Activated T-helper 17 cell treated with anti-CD3 and anti-CD28 coated beads, Interleukin-2, amount 50 U/mL, for 72 hours (primary cell): ENCODE data around the gene ERAP2. TPM values are rescaled to one million over a fixed set of nuclear protein-coding genes. Genes with fewer than 3 reads are reported as not detected.
"Not testable (repeated sequence)": the region's sequence is repeated elsewhere in the genome, so short reads cannot be mapped to it uniquely, and the experiment has no call there.

ENCODE experiments used
- ATAC-seq: fragments of 150-1000 bp; cut with Tn5 transposase; replicated peaks from 2 replicates; pipeline ENCODE4 v1.10.0; 2021; ENCODE audit warnings: mild to moderate bottlenecking, moderate library complexity
- H3K27ac Mint-ChIP-seq: one replicate; pipeline ENCODE4 v1.8.0; 2022; ENCODE audit warnings: mixed read lengths
- H3K27me3 Mint-ChIP-seq: one replicate; pipeline ENCODE4 v1.8.0; 2022; ENCODE audit warnings: mixed read lengths
- H3K36me3 Mint-ChIP-seq: one replicate; pipeline ENCODE4 v1.8.0; 2022; ENCODE audit warnings: low read depth, mild to moderate bottlenecking, mixed read lengths
- H3K4me1 Mint-ChIP-seq: one replicate; pipeline ENCODE4 v1.8.0; 2022; ENCODE audit warnings: mixed read lengths
- H3K4me3 Mint-ChIP-seq: one replicate; pipeline ENCODE4 v1.8.0; 2022; ENCODE audit warnings: mild to moderate bottlenecking, mixed read lengths
- H3K9me3 Mint-ChIP-seq: one replicate; pipeline ENCODE4 v1.8.0; 2022; ENCODE audit warnings: mixed read lengths
- total RNA-seq, 2 donors: library from RNA; stranded (reverse); gene quantifications; one replicate each; pipeline ENCODE4 v1.2.3, GENCODE V29; 2022

Gene ERAP2
- total RNA-seq, 2 donors from 2014 or later, result 37.2 to 74.0 TPM

DNA sequence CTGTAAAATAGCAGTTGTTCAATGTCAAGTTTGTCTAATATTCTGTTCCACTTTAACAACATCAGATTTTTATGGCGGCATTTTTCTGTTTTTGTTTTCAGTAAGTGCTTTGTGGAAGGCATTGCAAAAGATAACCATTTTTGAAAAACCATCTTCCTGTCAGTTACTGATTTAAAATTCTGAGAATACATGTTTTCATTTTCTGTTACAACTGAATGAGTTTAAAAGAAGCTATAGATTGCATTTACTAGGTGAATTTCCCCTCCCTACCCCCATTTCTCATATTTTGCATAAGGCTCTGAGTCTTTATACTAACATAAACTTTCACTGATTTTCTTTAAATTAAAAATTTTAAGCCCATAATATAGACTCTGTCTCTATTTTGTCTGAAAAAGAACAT lies 4.6 kb upstream of the ERAP2 start:
- ATAC-seq, result peak; percentile 5
- H3K9me3 Mint-ChIP-seq, result peaks cover 3% of the 10 kb centered on the region
- H3K27me3 Mint-ChIP-seq, result no peaks in the 10 kb centered on the region
- peaks cover 41% of the 10 kb centered on the region for H3K4me1 Mint-ChIP-seq
- H3K36me3 Mint-ChIP-seq, result no peaks in the 10 kb centered on the region
- H3K4me3 Mint-ChIP-seq, result peak overlapping the region; percentile 68
- peak overlapping the region; percentile 74 for H3K27ac Mint-ChIP-seq

- H3K27me3 Mint-ChIP-seq, result no peaks in the 10 kb centered on the region
- peaks cover 3% of the 10 kb centered on the region for H3K9me3 Mint-ChIP-seq
- H3K27ac Mint-ChIP-seq, result peak overlapping the region; percentile 91
- H3K4me1 Mint-ChIP-seq, result peaks cover 41% of the 10 kb centered on the region
- no peaks in the 10 kb centered on the region for H3K36me3 Mint-ChIP-seq
- peak overlapping the region; percentile 87 for H3K4me3 Mint-ChIP-seq
- no peak for ATAC-seq
These were observed 2.9 kb upstream of the ERAP2 start for GRCh38 chr5:96873449-96873848.

DNA sequence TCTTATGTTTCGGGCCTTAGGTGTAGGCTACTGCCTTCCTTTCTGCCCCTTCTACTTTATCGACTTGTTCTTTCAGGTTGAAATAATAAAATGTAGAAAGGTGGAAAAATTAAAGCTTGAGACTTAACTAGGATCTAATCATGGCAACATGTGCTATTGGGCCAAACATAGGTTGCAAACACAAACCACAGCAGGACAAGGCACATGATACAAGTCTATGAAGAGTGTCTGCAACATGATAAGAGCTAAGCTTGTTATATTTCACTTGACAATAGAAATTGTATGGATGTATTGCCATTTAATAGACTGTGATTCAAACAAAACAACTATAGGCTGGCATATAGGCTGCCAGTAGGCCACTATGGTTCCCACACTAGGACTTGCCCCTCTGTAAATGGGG lies 1.7 kb upstream of the ERAP2 start:
- Mint-ChIP-seq H3K9me3 (peaks cover 3% of the 10 kb centered on the region), H3K36me3 (peaks cover 2% of the 10 kb centered on the region), H3K4me3 (peak overlapping the region; percentile 87), H3K27me3 (no peaks in the 10 kb centered on the region), H3K4me1 (peaks cover 42% of the 10 kb centered on the region), H3K27ac (peak overlapping the region; percentile 91)
- ATAC-seq, result no peak

DNA sequence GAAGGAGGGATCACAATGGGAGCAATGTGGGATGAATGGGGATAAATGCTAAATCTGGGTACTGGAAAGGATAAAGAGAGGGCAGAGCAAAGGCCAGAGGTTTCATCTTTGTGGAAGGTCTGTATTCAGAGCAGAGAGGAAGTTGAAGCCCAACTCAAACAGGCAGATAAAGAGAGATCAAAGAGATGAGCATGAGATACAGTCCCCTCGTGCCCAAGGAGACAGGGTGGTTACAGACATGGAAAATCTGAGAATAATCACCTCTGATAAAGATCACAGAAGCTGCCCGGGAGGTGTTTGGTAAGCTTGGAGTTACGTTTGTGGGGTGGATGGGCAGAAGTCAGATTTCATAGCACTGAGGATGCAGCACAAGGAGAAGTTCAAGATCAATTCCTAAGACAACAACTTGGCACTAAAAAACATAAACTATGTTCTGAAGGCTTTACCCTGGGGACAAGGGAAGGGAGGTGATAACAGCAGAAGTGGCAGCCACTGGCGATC lies 459 bp upstream of the ERAP2 start:
- Mint-ChIP-seq H3K27me3 (no peaks in the 10 kb centered on the region), H3K9me3 (peaks cover 3% of the 10 kb centered on the region)
- peak; percentile 37 for ATAC-seq

GRCh38 chr5:96876977-96877469 lies 723 bp downstream of the ERAP2 start:
- ATAC-seq, result peak; percentile 34
- not testable (repeated sequence) for H3K27me3 Mint-ChIP-seq, H3K9me3 Mint-ChIP-seq
- peaks cover 26% of the 10 kb centered on the region for H3K36me3 Mint-ChIP-seq
- H3K4me1 Mint-ChIP-seq, result peaks cover 48% of the 10 kb centered on the region
- peak overlapping the region; percentile 91 for H3K27ac Mint-ChIP-seq
- peak overlapping the region; percentile 87 for H3K4me3 Mint-ChIP-seq

More for the DNA sequence above, 459 bp upstream of the ERAP2 start:
- peak overlapping the region; percentile 87 for H3K4me3 Mint-ChIP-seq
- peaks cover 15% of the 10 kb centered on the region for H3K36me3 Mint-ChIP-seq
- H3K27ac Mint-ChIP-seq, result peak overlapping the region; percentile 91
- peaks cover 42% of the 10 kb centered on the region for H3K4me1 Mint-ChIP-seq

GRCh38 chr5:96879665-96880064 lies 3.4 kb downstream of the ERAP2 start:
- Mint-ChIP-seq H3K36me3 (peaks cover 53% of the 10 kb centered on the region), H3K9me3 (peaks cover 3% of the 10 kb centered on the region), H3K4me1 (peaks cover 60% of the 10 kb centered on the region), H3K4me3 (peak overlapping the region; percentile 76), H3K27ac (peak overlapping the region; percentile 37), H3K27me3 (no peaks in the 10 kb centered on the region)
- no peak for ATAC-seq

GRCh38 chr5:96880444-96881164 lies 4.3 kb downstream of the ERAP2 start:
- H3K9me3 Mint-ChIP-seq, result no peaks in the 10 kb centered on the region
- peak overlapping the region; percentile 76 for H3K4me3 Mint-ChIP-seq
- peak overlapping the region; percentile 37 for H3K27ac Mint-ChIP-seq
- no peaks in the 10 kb centered on the region for H3K27me3 Mint-ChIP-seq
- peak; percentile 8 for ATAC-seq
- peaks cover 62% of the 10 kb centered on the region for H3K36me3 Mint-ChIP-seq
- H3K4me1 Mint-ChIP-seq, result peaks cover 61% of the 10 kb centered on the region

DNA sequence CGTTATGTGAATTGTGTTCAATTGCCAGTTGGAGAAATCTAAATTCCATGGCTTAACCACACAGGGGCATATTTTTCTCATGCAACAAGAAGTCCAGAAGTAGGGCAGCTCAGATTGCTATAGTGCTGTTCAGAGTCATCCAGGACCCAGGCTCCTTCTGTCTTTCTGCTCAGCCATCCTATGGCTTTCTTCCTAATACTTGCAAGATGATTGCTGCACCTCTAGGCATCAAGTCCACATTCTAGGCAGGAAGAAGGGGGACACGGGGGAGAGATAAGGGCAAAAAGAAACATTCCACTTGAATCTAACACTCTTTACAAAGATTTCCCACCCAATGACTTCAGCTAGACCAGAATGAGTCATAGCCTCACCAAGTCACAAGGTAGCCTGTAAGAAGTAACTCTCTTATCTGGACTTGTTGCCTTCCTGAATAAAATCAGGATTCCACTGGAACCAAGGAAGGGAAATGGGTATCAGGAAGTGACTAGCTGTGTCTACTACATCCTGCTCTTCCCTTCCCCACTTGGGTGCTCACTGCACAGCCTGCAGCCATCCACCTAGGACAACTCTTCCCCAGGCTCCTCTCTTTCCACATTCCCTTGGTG lies 5.3 kb downstream of the ERAP2 start:
- peaks cover 72% of the 10 kb centered on the region for H3K36me3 Mint-ChIP-seq
- no peaks in the 10 kb centered on the region for H3K9me3 Mint-ChIP-seq
- peak; percentile 56 for ATAC-seq

DNA sequence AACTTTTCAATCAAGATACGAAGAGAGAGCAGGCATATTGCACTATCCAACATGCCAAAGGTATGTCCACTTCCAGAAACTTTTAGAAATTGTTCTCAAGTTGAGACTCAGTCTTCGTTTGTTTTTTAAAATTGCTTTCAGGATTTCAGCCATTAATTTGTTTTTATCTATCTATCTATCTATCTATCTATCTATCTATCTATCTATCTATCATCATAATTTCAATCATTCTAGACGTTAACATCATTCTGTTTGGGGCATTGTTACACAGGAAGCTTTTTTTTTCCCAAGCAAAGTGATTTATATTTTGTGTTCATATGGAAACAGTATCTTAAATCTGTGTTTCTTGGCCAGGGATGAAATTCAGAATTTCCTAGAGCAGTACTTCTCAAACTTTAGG lies 7.6 kb downstream of the ERAP2 start:
- Mint-ChIP-seq H3K4me1 (peaks cover 62% of the 10 kb centered on the region), H3K4me3 (peak overlapping the region; percentile 76), H3K9me3 (no peaks in the 10 kb centered on the region), H3K27ac (peak overlapping the region; percentile 37), H3K36me3 (peaks cover 90% of the 10 kb centered on the region), H3K27me3 (no peaks in the 10 kb centered on the region)
- ATAC-seq, result no peak

More for the DNA sequence above, 5.3 kb downstream of the ERAP2 start:
- Mint-ChIP-seq H3K27me3 (no peaks in the 10 kb centered on the region), H3K4me3 (peak overlapping the region; percentile 76), H3K4me1 (peaks cover 62% of the 10 kb centered on the region), H3K27ac (peak overlapping the region; percentile 37)

GRCh38 chr5:96884995-96885394 lies 8.7 kb downstream of the ERAP2 start:
- H3K36me3 Mint-ChIP-seq, result peaks cover 95% of the 10 kb centered on the region
- H3K27ac Mint-ChIP-seq, result peak overlapping the region; percentile 82
- peaks cover 56% of the 10 kb centered on the region for H3K4me1 Mint-ChIP-seq
- no peaks in the 10 kb centered on the region for H3K27me3 Mint-ChIP-seq
- peak overlapping the region; percentile 66 for H3K4me3 Mint-ChIP-seq
- no peak for ATAC-seq
- no peaks in the 10 kb centered on the region for H3K9me3 Mint-ChIP-seq

DNA sequence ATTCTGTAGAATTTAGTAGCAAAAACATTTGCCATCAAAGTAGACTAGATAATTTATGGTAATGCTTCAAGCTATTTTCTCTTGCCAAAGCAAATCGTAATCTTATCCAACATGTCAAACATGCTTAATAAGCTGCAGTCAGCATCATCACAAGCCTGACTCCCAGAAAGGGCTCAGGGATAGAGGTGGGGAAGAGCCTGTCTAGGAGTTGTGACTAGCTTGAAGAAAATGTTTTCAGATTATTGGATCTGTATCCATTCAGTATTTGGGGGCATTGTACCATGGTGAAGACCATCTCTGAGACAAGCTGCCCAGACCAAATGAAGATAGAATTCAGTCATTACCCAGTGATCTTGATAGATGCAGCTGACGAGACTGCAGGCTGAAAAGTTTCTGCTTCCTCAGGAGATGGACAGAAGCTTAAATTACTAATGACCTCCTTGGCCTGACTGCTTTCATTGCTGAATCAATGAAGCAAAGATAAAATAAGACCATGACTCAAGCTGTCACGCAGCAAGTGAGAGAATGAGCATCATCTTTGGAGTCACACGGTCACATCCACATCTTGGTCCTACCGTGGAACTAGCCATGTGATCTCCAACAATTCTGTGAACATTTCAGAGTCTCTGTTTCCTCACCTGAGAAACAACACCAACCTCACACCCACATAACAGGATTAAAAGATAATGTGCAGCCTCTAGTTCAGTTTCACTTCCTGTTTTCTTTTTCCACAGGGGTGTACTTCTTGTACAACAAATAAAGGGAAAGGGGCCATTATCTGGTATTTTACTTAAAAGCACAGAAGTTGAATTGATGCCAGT lies 9.4 kb downstream of the ERAP2 start:
- H3K4me3 Mint-ChIP-seq, result peak overlapping the region; percentile 66
- no peaks in the 10 kb centered on the region for H3K9me3 Mint-ChIP-seq
- peak overlapping the region; percentile 82 for H3K27ac Mint-ChIP-seq
- peaks cover 95% of the 10 kb centered on the region for H3K36me3 Mint-ChIP-seq
- H3K27me3 Mint-ChIP-seq, result no peaks in the 10 kb centered on the region
- H3K4me1 Mint-ChIP-seq, result peaks cover 49% of the 10 kb centered on the region
- ATAC-seq, result peak; percentile 91

- Mint-ChIP-seq H3K36me3 (peaks cover 95% of the 10 kb centered on the region), H3K27ac (peak overlapping the region; percentile 77), H3K9me3 (no peaks in the 10 kb centered on the region), H3K4me1 (peaks cover 38% of the 10 kb centered on the region), H3K4me3 (peak overlapping the region; percentile 41), H3K27me3 (no peaks in the 10 kb centered on the region)
- ATAC-seq, result peak; percentile 77
These were observed 17.0 kb downstream of the ERAP2 start for GRCh38 chr5:96893342-96893741.

DNA sequence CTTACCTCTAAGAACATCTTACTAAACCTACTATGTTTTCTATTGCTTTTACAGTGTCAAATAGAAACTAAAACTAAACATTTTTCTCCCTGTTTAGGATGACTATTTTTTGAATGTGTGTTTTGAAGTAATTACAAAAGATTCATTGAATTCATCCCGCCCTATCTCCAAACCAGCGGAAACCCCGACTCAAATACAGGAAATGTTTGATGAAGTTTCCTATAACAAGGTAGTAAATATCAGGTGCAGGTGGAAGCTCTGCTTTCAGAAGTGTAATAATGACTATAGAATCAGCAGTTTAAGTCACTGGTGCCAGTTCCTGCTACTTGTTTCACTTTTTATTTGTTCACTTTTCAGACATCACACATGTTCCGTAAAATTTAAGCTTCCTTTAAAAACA lies 20.0 kb downstream of the ERAP2 start:
- H3K9me3 Mint-ChIP-seq, result no peaks in the 10 kb centered on the region
- H3K4me3 Mint-ChIP-seq, result peak overlapping the region; percentile 92
- H3K27me3 Mint-ChIP-seq, result no peaks in the 10 kb centered on the region
- H3K36me3 Mint-ChIP-seq, result peaks cover 96% of the 10 kb centered on the region
- ATAC-seq, result peak; percentile 73
- peak overlapping the region; percentile 94 for H3K27ac Mint-ChIP-seq
- H3K4me1 Mint-ChIP-seq, result peaks cover 43% of the 10 kb centered on the region

DNA sequence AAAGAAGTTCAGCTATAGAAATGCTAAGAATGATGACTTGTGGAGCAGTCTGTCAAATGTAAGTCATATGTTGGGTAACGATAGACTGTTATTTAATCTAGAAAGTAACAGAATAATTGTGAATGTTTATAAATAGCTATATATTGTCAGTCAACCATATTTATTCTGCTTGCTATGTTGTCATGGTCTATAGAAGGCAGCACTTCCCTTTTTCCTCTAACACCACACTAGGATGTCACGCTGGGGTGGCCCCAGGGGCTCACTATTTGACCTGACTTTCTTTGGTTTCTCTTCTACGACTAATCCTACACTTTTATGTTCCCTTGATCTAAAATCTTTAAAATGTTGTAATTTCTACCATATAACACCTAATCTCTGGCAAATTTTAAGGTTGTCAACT lies 20.5 kb downstream of the ERAP2 start:
- H3K9me3 Mint-ChIP-seq, result no peaks in the 10 kb centered on the region
- H3K4me3 Mint-ChIP-seq, result peak overlapping the region; percentile 92
- peaks cover 43% of the 10 kb centered on the region for H3K4me1 Mint-ChIP-seq
- peak; percentile 56 for ATAC-seq
- H3K27me3 Mint-ChIP-seq, result no peaks in the 10 kb centered on the region
- H3K27ac Mint-ChIP-seq, result peak overlapping the region; percentile 94
- peaks cover 97% of the 10 kb centered on the region for H3K36me3 Mint-ChIP-seq
